K562 (cell line): ENCODE results near the gene ACAD10. TPM values are rescaled to one million over a fixed set of nuclear protein-coding genes. Genes with fewer than 3 reads are reported as not detected.

Experiments
- ARID3A ChIP-seq: IDR thresholded peaks from 2 replicates; pipeline ENCODE4 v1.6.1; 2012; ENCODE audit warnings: low read depth, low read length, improper control_type of control experiment, borderline replicate concordance
- CEBPB ChIP-seq: fragments of 450-650 bp; IDR thresholded peaks from 2 replicates; pipeline ENCODE4 v1.6.1; 2016; ENCODE audit warnings: missing genetic modification characterization, missing compliant biosample characterization
- EP400 ChIP-seq: fragments of 450-650 bp; IDR thresholded peaks from 2 replicates; pipeline ENCODE4 v1.6.1; 2017; ENCODE audit warnings: antibody characterized with exemption, mild to moderate bottlenecking, moderate library complexity
- FOXK2 ChIP-seq, 2 experiments: fragments of 450-650 bp; IDR thresholded peaks in 1 of 2; conservative IDR thresholded peaks in 1 of 2; 2 replicates each; pipeline ENCODE4 v1.6.1; 2016; ENCODE audit warnings: low read depth in 2 of 2, mild to moderate bottlenecking in 1 of 2
- L3MBTL2 ChIP-seq: fragments of 450-650 bp; IDR thresholded peaks from 2 replicates; pipeline ENCODE4 v1.6.1; 2016; ENCODE audit warnings: mild to moderate bottlenecking, moderate library complexity
- RAD21 ChIP-seq, 2 experiments: fragments of 250-450 bp in 1 of 2; fragments of 450-650 bp in 1 of 2; sonication (Bioruptor Pico) in 1 of 2; formaldehyde crosslinking in 1 of 2; IDR thresholded peaks in 1 of 2; conservative IDR thresholded peaks in 1 of 2; 2 replicates each; pipeline versions ENCODE4 v1.4.0 to v1.8.0; 2020 to 2022; ENCODE audit warnings: mild to moderate bottlenecking in 2 of 2, moderate library complexity in 1 of 2
- RHOXF2B ChIP-seq: fragments of 250-450 bp; sonication (Bioruptor Pico); conservative IDR thresholded peaks from 2 replicates; pipeline ENCODE4 v1.5.1; 2021
- RUNX1 ChIP-seq: sonication (generic); IDR thresholded peaks from 2 replicates; pipeline ENCODE4 v1.6.1; 2016; ENCODE audit warnings: antibody characterized with exemption, low read depth
- SETDB1 ChIP-seq: IDR thresholded peaks from one replicate; pipeline ENCODE4 v1.6.1; 2012; ENCODE audit warnings: low read length, control low read depth, inconsistent platforms
- SPI1 ChIP-seq: IDR thresholded peaks from 2 replicates; pipeline ENCODE4 v1.6.1; 2011; ENCODE audit warnings: low read depth, low read length, control low read depth, borderline replicate concordance
- TAF1 ChIP-seq: IDR thresholded peaks from 2 replicates; pipeline ENCODE4 v1.6.1; 2011; ENCODE audit warnings: mild to moderate bottlenecking, low read length, moderate library complexity; ENCODE audit not compliant: insufficient read depth, control insufficient read depth, severe bottlenecking; ENCODE audit errors: extremely low read depth
- ZBTB26 ChIP-seq: fragments of 450-650 bp; formaldehyde crosslinking; IDR thresholded peaks from 2 replicates; pipeline ENCODE4 v1.4.0; 2022; ENCODE audit warnings: missing genetic modification characterization
- ZNF639 ChIP-seq, 2 experiments: fragments of 200-800 bp in 1 of 2; sonication (Bioruptor generic) in 1 of 2; sonication (generic) in 1 of 2; formaldehyde crosslinking in 1 of 2; IDR thresholded peaks in 1 of 2; conservative IDR thresholded peaks in 1 of 2; 2 replicates each; pipeline versions ENCODE4 v1.5.0 to v1.6.1; 2016 to 2020; ENCODE audit warnings: missing compliant biosample characterization in 1 of 2, missing genetic modification characterization in 1 of 2, missing genetic modification reagents in 1 of 2
- polyA plus RNA-seq, 8 experiments: library from polyadenylated mRNA; depleted of rRNA in 4 of 8; stranded (reverse) in 5 of 8; unstranded in 3 of 8; fragments of >200 nt; fragmentation: Nextera tagmentation in 2 of 8; fragmentation: Illumina TruSeq in 1 of 8; extraction: Ambion mirVana in 2 of 8; extraction: Trizol in 1 of 8; gene quantifications; 2 replicates each; pipeline versions ENCODE4 v1.2.1 to v1.2.3, GENCODE V29; 2011 to 2014; ENCODE audit warnings: inconsistent platforms in 1 of 8, missing spikeins in 1 of 8
- total RNA-seq, 7 experiments: library from RNA; depleted of rRNA in 6 of 7; stranded (reverse); fragments of >200 nt in 6 of 7; fragmentation: Illumina TruSeq in 2 of 7; extraction: Trizol in 2 of 7; gene quantifications; 2 replicates each; pipeline versions ENCODE4 v1.2.1 to v1.2.3, GENCODE V29; 2011 to 2021; ENCODE audit warnings: low replicate concordance in 1 of 7
- TF ChIP-seq, protein P1 (sequence below): sonication (generic); formaldehyde crosslinking; IDR thresholded peaks from 2 replicates; pipeline ENCODE4 v1.8.0; 2022; ENCODE audit warnings: missing genetic modification reagents, mild to moderate bottlenecking, moderate library complexity, borderline replicate concordance
- TF ChIP-seq, protein P2 (sequence below): fragments of 450-650 bp; IDR thresholded peaks from one replicate; pipeline ENCODE4 v1.6.1; 2018; ENCODE audit warnings: mild to moderate bottlenecking, moderate library complexity; ENCODE audit not compliant: partially characterized antibody
- TF ChIP-seq, protein P3 (sequence below): fragments of 450-650 bp; IDR thresholded peaks from 2 replicates; pipeline ENCODE4 v1.6.1; 2016

ACAD10 gene
- total and polyA plus RNA-seq, 9 of the 15 experiments (the other 6 are each of a cell fraction or from before 2014, with no cell fraction given): 2.3 to 19.2 (median 12.0) TPM

DNA sequence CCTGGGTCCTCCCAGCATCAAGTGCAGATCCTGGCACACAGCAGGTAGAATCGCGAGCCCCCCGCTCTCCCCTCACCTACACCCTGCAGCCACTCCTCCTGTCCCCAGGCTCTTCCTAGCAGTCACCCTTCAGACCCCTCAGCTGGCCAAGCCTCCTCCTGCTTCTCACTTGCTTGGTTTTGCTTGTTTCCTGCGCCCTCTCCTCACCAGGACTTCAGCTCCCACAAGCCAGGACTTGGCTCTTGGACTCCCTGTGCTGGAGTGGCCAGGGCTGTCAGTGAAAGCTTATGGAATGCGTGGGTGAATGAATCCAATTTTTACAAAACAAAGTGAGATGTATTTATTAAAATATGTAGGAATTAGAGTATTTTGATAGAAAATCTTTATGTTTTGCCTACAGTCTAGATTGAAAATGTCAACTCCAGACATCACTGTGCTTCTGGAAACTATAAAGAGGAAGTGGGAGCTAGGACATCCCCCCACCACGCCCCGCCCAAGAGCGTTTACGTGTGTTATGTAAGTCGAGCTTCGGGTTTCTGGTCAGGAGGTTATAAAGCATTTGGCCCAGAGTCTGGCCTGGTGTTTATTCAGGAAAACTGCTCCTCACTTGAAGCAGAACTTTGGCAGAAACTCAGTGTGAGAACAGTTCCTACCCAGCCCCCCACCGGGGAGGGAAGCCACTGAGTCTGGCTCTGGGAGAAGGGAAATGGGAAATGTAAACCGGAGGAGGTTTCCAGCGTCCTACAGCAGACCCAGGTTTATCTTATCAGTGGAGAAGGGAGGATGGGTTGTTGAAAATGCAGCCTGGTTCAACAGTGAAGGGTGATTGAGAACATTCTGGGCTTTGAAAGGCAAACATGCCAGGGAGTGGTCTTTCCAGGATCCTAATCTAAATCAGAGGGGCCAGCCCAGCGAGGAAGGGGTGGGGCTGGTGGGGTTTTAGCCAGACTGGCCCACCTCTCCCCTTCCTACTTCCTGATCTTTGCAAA, 89.6 kb downstream of the ACAD10 start (continued):
- peak in 1 of 2 experiments; percentile 62; a peak in 1 of 4 replicates for TF ChIP-seq ZNF639 (CRISPR knock-in tag; conservative IDR thresholded peaks at IDR 0.05 in 1 of 2, IDR thresholded peaks at IDR 0.05 in 1 of 2)
- peak; percentile 53 for TF ChIP-seq CEBPB (tag)
- TF ChIP-seq, protein P1, sequence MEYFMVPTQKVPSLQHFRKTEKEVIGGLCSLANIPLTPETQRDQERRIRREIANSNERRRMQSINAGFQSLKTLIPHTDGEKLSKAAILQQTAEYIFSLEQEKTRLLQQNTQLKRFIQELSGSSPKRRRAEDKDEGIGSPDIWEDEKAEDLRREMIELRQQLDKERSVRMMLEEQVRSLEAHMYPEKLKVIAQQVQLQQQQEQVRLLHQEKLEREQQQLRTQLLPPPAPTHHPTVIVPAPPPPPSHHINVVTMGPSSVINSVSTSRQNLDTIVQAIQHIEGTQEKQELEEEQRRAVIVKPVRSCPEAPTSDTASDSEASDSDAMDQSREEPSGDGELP (CRISPR knock-in tag): peak; percentile 50; the same call in 1 of the 2 replicates
- TF ChIP-seq RHOXF2B (CRISPR knock-in tag): no peak
- TF ChIP-seq SETDB1: no peak
- no peak for TF ChIP-seq RUNX1
- peak; percentile 100 for TF ChIP-seq SPI1
- peak; percentile 54 for TF ChIP-seq TAF1
- peak; percentile 71; the same call in 1 of the 2 replicates for TF ChIP-seq ZBTB26
- TF ChIP-seq ARID3A: 0 out of 2 replicates have a peak, but pooled peaks have one; percentile 39
- TF ChIP-seq EP400: peak; percentile 66
- TF ChIP-seq FOXK2 (conservative IDR thresholded peaks at IDR 0.05 in 1 of 2, IDR thresholded peaks at IDR 0.05 in 1 of 2; ENCODE audit: low read depth in 2 of 2): peak in 1 of 2 experiments; percentile 75
- TF ChIP-seq, protein P2, sequence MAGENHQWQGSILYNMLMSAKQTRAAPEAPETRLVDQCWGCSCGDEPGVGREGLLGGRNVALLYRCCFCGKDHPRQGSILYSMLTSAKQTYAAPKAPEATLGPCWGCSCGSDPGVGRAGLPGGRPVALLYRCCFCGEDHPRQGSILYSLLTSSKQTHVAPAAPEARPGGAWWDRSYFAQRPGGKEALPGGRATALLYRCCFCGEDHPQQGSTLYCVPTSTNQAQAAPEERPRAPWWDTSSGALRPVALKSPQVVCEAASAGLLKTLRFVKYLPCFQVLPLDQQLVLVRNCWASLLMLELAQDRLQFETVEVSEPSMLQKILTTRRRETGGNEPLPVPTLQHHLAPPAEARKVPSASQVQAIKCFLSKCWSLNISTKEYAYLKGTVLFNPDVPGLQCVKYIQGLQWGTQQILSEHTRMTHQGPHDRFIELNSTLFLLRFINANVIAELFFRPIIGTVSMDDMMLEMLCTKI: no peak
- TF ChIP-seq, protein P3, sequence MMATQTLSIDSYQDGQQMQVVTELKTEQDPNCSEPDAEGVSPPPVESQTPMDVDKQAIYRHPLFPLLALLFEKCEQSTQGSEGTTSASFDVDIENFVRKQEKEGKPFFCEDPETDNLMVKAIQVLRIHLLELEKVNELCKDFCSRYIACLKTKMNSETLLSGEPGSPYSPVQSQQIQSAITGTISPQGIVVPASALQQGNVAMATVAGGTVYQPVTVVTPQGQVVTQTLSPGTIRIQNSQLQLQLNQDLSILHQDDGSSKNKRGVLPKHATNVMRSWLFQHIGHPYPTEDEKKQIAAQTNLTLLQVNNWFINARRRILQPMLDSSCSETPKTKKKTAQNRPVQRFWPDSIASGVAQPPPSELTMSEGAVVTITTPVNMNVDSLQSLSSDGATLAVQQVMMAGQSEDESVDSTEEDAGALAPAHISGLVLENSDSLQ: peak; percentile 24; the same call in 1 of the 2 replicates
- peak; percentile 67; the same call in 1 of the 2 replicates for TF ChIP-seq L3MBTL2
- TF ChIP-seq RAD21 (CRISPR knock-in tag; conservative IDR thresholded peaks at IDR 0.05 in 1 of 2, IDR thresholded peaks at IDR 0.05 in 1 of 2): 0 out of 4 replicates have a peak, but pooled peaks of 1 of the 2 experiments have one; percentile 6
